ENCODE measurements around the gene SYVN1. TPM values are rescaled to one million over a fixed set of nuclear protein-coding genes. Genes with fewer than 3 reads are reported as not detected.

SYVN1 gene
- total RNA-seq, 1 experiment from 2014 or later, result 34.8 TPM

DNA sequence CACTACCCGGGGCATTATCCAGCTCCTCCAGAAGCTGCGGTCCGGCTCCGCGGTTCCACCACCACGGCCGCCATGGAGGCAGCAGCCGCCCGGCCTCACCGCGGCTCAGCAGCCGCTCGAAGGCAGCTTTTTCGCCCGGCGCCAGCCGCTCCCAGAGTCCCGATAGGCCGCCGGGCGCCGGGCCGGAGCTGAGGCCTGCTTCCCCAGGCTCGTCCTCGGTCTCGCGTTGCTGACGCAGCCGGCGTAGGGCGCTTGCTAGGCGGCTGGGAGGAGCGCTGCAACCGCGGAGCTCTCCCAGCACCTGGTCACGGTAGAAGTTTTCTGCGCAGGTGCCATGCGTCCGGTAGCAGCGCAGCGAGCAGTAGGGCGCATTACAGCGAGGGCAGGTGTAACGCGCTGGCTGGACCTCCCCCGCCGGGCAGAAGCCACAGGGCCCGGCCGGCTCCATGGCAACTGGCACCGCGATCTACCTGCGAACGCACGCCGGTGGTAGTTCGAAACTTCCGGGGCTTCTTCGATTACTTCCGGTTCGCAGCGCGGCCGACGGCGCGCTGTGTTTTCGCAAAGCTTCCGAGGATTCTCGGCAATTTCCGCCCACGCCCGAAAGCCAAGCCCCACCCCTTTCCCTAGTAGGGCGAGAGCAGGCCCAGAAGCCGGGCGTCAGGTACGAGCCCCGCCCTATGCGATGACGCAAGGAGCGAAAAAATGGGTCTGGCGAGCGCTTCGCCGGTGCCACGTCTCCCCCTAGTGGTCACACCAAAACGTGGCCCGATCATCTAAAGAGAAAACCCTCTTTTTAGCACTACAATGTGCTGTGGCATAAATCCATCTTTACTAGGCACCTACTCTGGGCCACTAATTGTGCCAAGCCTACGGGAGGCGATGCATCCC is 16.9 kb downstream of the SYVN1 start, which contains the start of gene ZNHIT2 (continued):
- TF ChIP-seq, protein P1, sequence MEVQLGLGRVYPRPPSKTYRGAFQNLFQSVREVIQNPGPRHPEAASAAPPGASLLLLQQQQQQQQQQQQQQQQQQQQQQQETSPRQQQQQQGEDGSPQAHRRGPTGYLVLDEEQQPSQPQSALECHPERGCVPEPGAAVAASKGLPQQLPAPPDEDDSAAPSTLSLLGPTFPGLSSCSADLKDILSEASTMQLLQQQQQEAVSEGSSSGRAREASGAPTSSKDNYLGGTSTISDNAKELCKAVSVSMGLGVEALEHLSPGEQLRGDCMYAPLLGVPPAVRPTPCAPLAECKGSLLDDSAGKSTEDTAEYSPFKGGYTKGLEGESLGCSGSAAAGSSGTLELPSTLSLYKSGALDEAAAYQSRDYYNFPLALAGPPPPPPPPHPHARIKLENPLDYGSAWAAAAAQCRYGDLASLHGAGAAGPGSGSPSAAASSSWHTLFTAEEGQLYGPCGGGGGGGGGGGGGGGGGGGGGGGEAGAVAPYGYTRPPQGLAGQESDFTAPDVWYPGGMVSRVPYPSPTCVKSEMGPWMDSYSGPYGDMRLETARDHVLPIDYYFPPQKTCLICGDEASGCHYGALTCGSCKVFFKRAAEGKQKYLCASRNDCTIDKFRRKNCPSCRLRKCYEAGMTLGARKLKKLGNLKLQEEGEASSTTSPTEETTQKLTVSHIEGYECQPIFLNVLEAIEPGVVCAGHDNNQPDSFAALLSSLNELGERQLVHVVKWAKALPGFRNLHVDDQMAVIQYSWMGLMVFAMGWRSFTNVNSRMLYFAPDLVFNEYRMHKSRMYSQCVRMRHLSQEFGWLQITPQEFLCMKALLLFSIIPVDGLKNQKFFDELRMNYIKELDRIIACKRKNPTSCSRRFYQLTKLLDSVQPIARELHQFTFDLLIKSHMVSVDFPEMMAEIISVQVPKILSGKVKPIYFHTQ (CRISPR knock-in tag; IDR thresholded peaks at IDR 0.05), result peak; percentile 79; the same call in 1 of the 2 replicates
- TF ChIP-seq RELA (CRISPR knock-in tag; IDR thresholded peaks at IDR 0.05; ENCODE audit: borderline replicate concordance) (peak; percentile 19), ZNF232 (CRISPR knock-in tag; IDR thresholded peaks at IDR 0.05) (0 out of 2 replicates have a peak, but pooled peaks have one; percentile 21), TP53 (CRISPR knock-in tag; IDR thresholded peaks at IDR 0.05) (no peak), EMX1 (CRISPR knock-in tag; IDR thresholded peaks at IDR 0.05) (peak; percentile 30; the same call in 1 of the 2 replicates), GABPB1 (CRISPR knock-in tag; IDR thresholded peaks at IDR 0.05) (peak; percentile 95), TEAD1 (CRISPR knock-in tag; IDR thresholded peaks at IDR 0.05) (peak; percentile 78; the same call in 1 of the 2 replicates), NFATC4 (CRISPR knock-in tag; IDR thresholded peaks at IDR 0.05) (peak; percentile 87), CREM (CRISPR knock-in tag; IDR thresholded peaks at IDR 0.05) (peak; percentile 80; the same call in 1 of the 2 replicates), PRRX2 (CRISPR knock-in tag; IDR thresholded peaks at IDR 0.05) (peak; percentile 84), HMGA2 (CRISPR knock-in tag; IDR thresholded peaks at IDR 0.05) (no peak), SMAD4 (CRISPR knock-in tag; IDR thresholded peaks at IDR 0.05) (no peak)
- TF ChIP-seq, protein P2, sequence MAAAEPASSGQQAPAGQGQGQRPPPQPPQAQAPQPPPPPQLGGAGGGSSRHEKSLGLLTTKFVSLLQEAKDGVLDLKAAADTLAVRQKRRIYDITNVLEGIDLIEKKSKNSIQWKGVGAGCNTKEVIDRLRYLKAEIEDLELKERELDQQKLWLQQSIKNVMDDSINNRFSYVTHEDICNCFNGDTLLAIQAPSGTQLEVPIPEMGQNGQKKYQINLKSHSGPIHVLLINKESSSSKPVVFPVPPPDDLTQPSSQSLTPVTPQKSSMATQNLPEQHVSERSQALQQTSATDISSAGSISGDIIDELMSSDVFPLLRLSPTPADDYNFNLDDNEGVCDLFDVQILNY (CRISPR knock-in tag; IDR thresholded peaks at IDR 0.05), result no peak
- TF ChIP-seq, protein P3, sequence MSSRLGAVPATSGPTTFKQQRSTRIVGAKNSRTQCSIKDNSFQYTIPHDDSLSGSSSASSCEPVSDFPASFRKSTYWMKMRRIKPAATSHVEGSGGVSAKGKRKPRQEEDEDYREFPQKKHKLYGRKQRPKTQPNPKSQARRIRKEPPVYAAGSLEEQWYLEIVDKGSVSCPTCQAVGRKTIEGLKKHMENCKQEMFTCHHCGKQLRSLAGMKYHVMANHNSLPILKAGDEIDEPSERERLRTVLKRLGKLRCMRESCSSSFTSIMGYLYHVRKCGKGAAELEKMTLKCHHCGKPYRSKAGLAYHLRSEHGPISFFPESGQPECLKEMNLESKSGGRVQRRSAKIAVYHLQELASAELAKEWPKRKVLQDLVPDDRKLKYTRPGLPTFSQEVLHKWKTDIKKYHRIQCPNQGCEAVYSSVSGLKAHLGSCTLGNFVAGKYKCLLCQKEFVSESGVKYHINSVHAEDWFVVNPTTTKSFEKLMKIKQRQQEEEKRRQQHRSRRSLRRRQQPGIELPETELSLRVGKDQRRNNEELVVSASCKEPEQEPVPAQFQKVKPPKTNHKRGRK (CRISPR knock-in tag; IDR thresholded peaks at IDR 0.05; ENCODE audit: borderline replicate concordance), result no peak
- TF ChIP-seq, protein P4, sequence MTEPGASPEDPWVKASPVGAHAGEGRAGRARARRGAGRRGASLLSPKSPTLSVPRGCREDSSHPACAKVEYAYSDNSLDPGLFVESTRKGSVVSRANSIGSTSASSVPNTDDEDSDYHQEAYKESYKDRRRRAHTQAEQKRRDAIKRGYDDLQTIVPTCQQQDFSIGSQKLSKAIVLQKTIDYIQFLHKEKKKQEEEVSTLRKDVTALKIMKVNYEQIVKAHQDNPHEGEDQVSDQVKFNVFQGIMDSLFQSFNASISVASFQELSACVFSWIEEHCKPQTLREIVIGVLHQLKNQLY (CRISPR knock-in tag; IDR thresholded peaks at IDR 0.05), result no peak; the same call in 1 of the 2 replicates
- TF ChIP-seq, protein P5, sequence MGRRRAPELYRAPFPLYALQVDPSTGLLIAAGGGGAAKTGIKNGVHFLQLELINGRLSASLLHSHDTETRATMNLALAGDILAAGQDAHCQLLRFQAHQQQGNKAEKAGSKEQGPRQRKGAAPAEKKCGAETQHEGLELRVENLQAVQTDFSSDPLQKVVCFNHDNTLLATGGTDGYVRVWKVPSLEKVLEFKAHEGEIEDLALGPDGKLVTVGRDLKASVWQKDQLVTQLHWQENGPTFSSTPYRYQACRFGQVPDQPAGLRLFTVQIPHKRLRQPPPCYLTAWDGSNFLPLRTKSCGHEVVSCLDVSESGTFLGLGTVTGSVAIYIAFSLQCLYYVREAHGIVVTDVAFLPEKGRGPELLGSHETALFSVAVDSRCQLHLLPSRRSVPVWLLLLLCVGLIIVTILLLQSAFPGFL (CRISPR knock-in tag; IDR thresholded peaks at IDR 0.05; ENCODE audit: borderline replicate concordance), result 0 out of 2 replicates have a peak, but pooled peaks have one; percentile 39
- TF ChIP-seq, protein P6, sequence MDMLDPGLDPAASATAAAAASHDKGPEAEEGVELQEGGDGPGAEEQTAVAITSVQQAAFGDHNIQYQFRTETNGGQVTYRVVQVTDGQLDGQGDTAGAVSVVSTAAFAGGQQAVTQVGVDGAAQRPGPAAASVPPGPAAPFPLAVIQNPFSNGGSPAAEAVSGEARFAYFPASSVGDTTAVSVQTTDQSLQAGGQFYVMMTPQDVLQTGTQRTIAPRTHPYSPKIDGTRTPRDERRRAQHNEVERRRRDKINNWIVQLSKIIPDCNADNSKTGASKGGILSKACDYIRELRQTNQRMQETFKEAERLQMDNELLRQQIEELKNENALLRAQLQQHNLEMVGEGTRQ (CRISPR knock-in tag; IDR thresholded peaks at IDR 0.05), result no peak
- TF ChIP-seq, protein P7, sequence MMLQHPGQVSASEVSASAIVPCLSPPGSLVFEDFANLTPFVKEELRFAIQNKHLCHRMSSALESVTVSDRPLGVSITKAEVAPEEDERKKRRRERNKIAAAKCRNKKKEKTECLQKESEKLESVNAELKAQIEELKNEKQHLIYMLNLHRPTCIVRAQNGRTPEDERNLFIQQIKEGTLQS (CRISPR knock-in tag; conservative IDR thresholded peaks at IDR 0.05), result 0 out of 2 replicates have a peak, but pooled peaks have one; percentile 66
- TF ChIP-seq, protein P8, sequence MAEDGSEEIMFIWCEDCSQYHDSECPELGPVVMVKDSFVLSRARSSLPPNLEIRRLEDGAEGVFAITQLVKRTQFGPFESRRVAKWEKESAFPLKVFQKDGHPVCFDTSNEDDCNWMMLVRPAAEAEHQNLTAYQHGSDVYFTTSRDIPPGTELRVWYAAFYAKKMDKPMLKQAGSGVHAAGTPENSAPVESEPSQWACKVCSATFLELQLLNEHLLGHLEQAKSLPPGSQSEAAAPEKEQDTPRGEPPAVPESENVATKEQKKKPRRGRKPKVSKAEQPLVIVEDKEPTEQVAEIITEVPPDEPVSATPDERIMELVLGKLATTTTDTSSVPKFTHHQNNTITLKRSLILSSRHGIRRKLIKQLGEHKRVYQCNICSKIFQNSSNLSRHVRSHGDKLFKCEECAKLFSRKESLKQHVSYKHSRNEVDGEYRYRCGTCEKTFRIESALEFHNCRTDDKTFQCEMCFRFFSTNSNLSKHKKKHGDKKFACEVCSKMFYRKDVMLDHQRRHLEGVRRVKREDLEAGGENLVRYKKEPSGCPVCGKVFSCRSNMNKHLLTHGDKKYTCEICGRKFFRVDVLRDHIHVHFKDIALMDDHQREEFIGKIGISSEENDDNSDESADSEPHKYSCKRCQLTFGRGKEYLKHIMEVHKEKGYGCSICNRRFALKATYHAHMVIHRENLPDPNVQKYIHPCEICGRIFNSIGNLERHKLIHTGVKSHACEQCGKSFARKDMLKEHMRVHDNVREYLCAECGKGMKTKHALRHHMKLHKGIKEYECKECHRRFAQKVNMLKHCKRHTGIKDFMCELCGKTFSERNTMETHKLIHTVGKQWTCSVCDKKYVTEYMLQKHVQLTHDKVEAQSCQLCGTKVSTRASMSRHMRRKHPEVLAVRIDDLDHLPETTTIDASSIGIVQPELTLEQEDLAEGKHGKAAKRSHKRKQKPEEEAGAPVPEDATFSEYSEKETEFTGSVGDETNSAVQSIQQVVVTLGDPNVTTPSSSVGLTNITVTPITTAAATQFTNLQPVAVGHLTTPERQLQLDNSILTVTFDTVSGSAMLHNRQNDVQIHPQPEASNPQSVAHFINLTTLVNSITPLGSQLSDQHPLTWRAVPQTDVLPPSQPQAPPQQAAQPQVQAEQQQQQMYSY (CRISPR knock-in tag; IDR thresholded peaks at IDR 0.05), result peak; percentile 36; the same call in 1 of the 2 replicates
- TF ChIP-seq, protein P9, sequence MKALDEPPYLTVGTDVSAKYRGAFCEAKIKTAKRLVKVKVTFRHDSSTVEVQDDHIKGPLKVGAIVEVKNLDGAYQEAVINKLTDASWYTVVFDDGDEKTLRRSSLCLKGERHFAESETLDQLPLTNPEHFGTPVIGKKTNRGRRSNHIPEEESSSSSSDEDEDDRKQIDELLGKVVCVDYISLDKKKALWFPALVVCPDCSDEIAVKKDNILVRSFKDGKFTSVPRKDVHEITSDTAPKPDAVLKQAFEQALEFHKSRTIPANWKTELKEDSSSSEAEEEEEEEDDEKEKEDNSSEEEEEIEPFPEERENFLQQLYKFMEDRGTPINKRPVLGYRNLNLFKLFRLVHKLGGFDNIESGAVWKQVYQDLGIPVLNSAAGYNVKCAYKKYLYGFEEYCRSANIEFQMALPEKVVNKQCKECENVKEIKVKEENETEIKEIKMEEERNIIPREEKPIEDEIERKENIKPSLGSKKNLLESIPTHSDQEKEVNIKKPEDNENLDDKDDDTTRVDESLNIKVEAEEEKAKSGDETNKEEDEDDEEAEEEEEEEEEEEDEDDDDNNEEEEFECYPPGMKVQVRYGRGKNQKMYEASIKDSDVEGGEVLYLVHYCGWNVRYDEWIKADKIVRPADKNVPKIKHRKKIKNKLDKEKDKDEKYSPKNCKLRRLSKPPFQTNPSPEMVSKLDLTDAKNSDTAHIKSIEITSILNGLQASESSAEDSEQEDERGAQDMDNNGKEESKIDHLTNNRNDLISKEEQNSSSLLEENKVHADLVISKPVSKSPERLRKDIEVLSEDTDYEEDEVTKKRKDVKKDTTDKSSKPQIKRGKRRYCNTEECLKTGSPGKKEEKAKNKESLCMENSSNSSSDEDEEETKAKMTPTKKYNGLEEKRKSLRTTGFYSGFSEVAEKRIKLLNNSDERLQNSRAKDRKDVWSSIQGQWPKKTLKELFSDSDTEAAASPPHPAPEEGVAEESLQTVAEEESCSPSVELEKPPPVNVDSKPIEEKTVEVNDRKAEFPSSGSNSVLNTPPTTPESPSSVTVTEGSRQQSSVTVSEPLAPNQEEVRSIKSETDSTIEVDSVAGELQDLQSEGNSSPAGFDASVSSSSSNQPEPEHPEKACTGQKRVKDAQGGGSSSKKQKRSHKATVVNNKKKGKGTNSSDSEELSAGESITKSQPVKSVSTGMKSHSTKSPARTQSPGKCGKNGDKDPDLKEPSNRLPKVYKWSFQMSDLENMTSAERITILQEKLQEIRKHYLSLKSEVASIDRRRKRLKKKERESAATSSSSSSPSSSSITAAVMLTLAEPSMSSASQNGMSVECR (CRISPR knock-in tag; IDR thresholded peaks at IDR 0.05; ENCODE audit: borderline replicate concordance), result peak; percentile 93
